B cell (primary cell): ENCODE measurements around the gene OR2J3. TPM values are rescaled to one million over a fixed set of nuclear protein-coding genes. Genes with fewer than 3 reads are reported as not detected.

ENCODE experiments used
- ATAC-seq: fragments of 200-7000 bp; cut with Tn5 transposase; one replicate; pipeline ENCODE4 v1.10.0; 2021; ENCODE audit warnings: low read depth, mild to moderate bottlenecking, moderate number of reproducible peaks, moderate library complexity
- CTCF ChIA-PET: fragments of 350-600 bp; sonication (Branson Sonifier 250); formaldehyde crosslinking; loops from one replicate; lab custom pipeline; 2021; ENCODE audit warnings: antibody characterized with exemption, inconsistent platforms; lab: Charles Lee
- POLR2A ChIA-PET: fragments of 350-600 bp; sonication (Branson Sonifier 250); formaldehyde crosslinking; loops from one replicate; lab custom pipeline; 2021; ENCODE audit warnings: antibody characterized with exemption; lab: Charles Lee
- DNase-seq: peaks from one replicate; pipeline ENCODE4 v3.0.0; 2013
- H2AFZ ChIP-seq: 2 replicates; pipeline ENCODE4 v1.6.1; 2012; ENCODE audit warnings: mild to moderate bottlenecking, low read depth, low read length; ENCODE audit not compliant: insufficient read depth, poor library complexity, severe bottlenecking
- H3K27ac ChIP-seq, 2 donors: 1 replicate in 1 of 2; 2 replicates in 1 of 2; pipeline ENCODE4 v1.5.1; 2012 to 2013; ENCODE audit warnings: low read length in 2 of 2, mild to moderate bottlenecking in 2 of 2, moderate library complexity in 1 of 2
- H3K27me3 ChIP-seq, 4 experiments: fragments of 200-600 bp in 1 of 4; sonication (generic) in 1 of 4; replicated peaks in 1 of 4; 1 replicate in 2 of 4; 2 replicates in 2 of 4; pipeline versions ENCODE4 v1.6.1 to v1.7.0; 2013 to 2016; ENCODE audit warnings: low read length in 3 of 4, mild to moderate bottlenecking in 2 of 4, mixed read lengths in 1 of 4, moderate library complexity in 1 of 4; ENCODE audit not compliant: insufficient read depth in 4 of 4, control insufficient read depth in 3 of 4; ENCODE audit errors: control extremely low read depth in 1 of 4
- H3K36me3 ChIP-seq, 2 experiments: replicated peaks in 1 of 2; 1 replicate in 1 of 2; 2 replicates in 1 of 2; pipeline versions ENCODE4 v1.6.1 to v1.7.1; 2013; ENCODE audit warnings: low read length in 1 of 2; ENCODE audit not compliant: insufficient read depth in 2 of 2, control insufficient read depth in 1 of 2; ENCODE audit errors: control extremely low read depth in 1 of 2, extremely low read depth in 1 of 2
- H3K4me1 ChIP-seq, 2 donors: fragments of 200-600 bp in 1 of 2; sonication (generic) in 1 of 2; 1 replicate in 1 of 2; 2 replicates in 1 of 2; pipeline versions ENCODE4 v1.5.1 to v1.6.1; 2013 to 2017; ENCODE audit warnings: low read length in 2 of 2; ENCODE audit not compliant: control insufficient read depth in 2 of 2, insufficient read depth in 2 of 2
- H3K4me2 ChIP-seq: replicated peaks from 2 replicates; pipeline ENCODE3; 2012; ENCODE audit warnings: mild to moderate bottlenecking, low read depth, low read length; ENCODE audit not compliant: poor library complexity, severe bottlenecking
- H3K4me3 ChIP-seq, 5 experiments: fragments of 200-600 bp in 1 of 5; sonication (generic) in 1 of 5; 1 replicate in 3 of 5; 2 replicates in 2 of 5; pipeline versions ENCODE4 v1.5.1 to v1.7.0; 2011 to 2016; ENCODE audit warnings: low read length in 4 of 5, mild to moderate bottlenecking in 4 of 5, low read depth in 2 of 5, control low read depth in 1 of 5, moderate library complexity in 1 of 5; ENCODE audit not compliant: insufficient read depth in 1 of 5; ENCODE audit errors: control extremely low read depth in 1 of 5, extremely low read depth in 1 of 5
- H3K79me2 ChIP-seq: fragments of 200-600 bp; sonication (generic); one replicate; pipeline ENCODE4 v1.6.0; 2016; ENCODE audit warnings: low read length; ENCODE audit not compliant: control insufficient read depth, insufficient read depth
- H3K9ac ChIP-seq: fragments of 200-600 bp; sonication (generic); 2 replicates; pipeline ENCODE4 v1.6.1; 2017; ENCODE audit warnings: mild to moderate bottlenecking, low read length, moderate library complexity
- H3K9me3 ChIP-seq, 3 donors: one replicate each; pipeline versions ENCODE4 v1.6.1 to v1.7.1; 2013; ENCODE audit warnings: low read length in 2 of 3; ENCODE audit not compliant: control insufficient read depth in 2 of 3, insufficient read depth in 1 of 3; ENCODE audit errors: control extremely low read depth in 1 of 3
- H4K20me1 ChIP-seq: 2 replicates; pipeline ENCODE4 v1.6.0; 2012; ENCODE audit warnings: mild to moderate bottlenecking, low read length; ENCODE audit not compliant: insufficient read depth, control insufficient read depth, poor library complexity, severe bottlenecking
- H3K27ac Mint-ChIP-seq: one replicate; pipeline ENCODE4 v1.8.0; 2021; ENCODE audit warnings: mixed read lengths
- H3K27me3 Mint-ChIP-seq: one replicate; pipeline ENCODE4 v1.8.0; 2021; ENCODE audit warnings: mixed read lengths
- H3K4me1 Mint-ChIP-seq: one replicate; pipeline ENCODE4 v1.8.0; 2021; ENCODE audit warnings: mixed read lengths
- H3K4me3 Mint-ChIP-seq: one replicate; pipeline ENCODE4 v1.8.0; 2021; ENCODE audit warnings: mixed read lengths
- H3K9me3 Mint-ChIP-seq: one replicate; pipeline ENCODE4 v1.8.0; 2022; ENCODE audit warnings: mixed read lengths; ENCODE audit not compliant: insufficient read depth
- CTCF ChIP-seq: fragments of 200-600 bp; IDR thresholded peaks from one replicate; pipeline ENCODE4 v1.8.0; 2022; ENCODE audit warnings: antibody characterized with exemption, mild to moderate bottlenecking
- EZH2 ChIP-seq: IDR thresholded peaks from 2 replicates; pipeline ENCODE4 v1.6.1; 2012; ENCODE audit warnings: borderline replicate concordance, low read depth, mild to moderate bottlenecking, moderate library complexity, low read length; ENCODE audit not compliant: insufficient read depth, poor library complexity, severe bottlenecking
- WGBS: methylation state at CpG from one replicate; pipeline ENCODE4 v1.1.5; 2013; ENCODE audit warnings: missing lambda C conversion rate; ENCODE audit not compliant: insufficient coverage; 5-methylcytosine and 5-hydroxymethylcytosine counted together
- intact Hi-C: fragments of 100-400 bp; cut with micrococcal nuclease; formaldehyde crosslinking; loops from one replicate; pipeline ENCODE4 v1.10.0; 2022
- polyA plus RNA-seq: library from polyadenylated mRNA; depleted of rRNA; stranded (reverse); fragments of >200 nt; gene quantifications from 2 replicates; pipeline ENCODE4 v1.2.3, GENCODE V29; 2012
- total RNA-seq, 2 donors: library from RNA; stranded (reverse); fragments of 120-200 nt in 1 of 2; gene quantifications; 1 replicate in 1 of 2; 2 replicates in 1 of 2; pipeline versions ENCODE4 v1.2.3 to v1.2.4, GENCODE V29; 2013 to 2022

Gene OR2J3
- total and polyA plus RNA-seq, 2 donors (not counting 1 experiment from before 2014, with no cell fraction given), result not detected

- no peaks in the 10 kb centered on the region for H3K9me3 Mint-ChIP-seq
- ATAC-seq (no peak), DNase-seq (no peak)
- Histone ChIP-seq H3K36me3 (no peaks in the 10 kb centered on the region), H3K27me3 (peaks cover 0 to 4% (median 2%) of the 10 kb centered on the region in 4 experiments), H4K20me1 (no peaks in the 10 kb centered on the region), H3K4me1 (no peaks in the 10 kb centered on the region), H3K4me3 (no peak overlapping the region), H3K79me2 (no peaks in the 10 kb centered on the region), H3K9me3 (no peaks in the 10 kb centered on the region), H3K9ac (no peak overlapping the region), H3K27ac (no peak overlapping the region), H3K4me2 (no peak overlapping the region), H2AFZ (no peak overlapping the region)
- no CpG with 5 or more reads among the region's 1 CpG for WGBS
- ChIA-PET POLR2A (no interaction called here), CTCF (no interaction called here)
- intact Hi-C loops, result no loop called here
- H3K4me1 Mint-ChIP-seq, result no peaks in the 10 kb centered on the region
- no peak overlapping the region for H3K27ac Mint-ChIP-seq
- H3K4me3 Mint-ChIP-seq, result no peak overlapping the region
- TF ChIP-seq CTCF, result no peak
- TF ChIP-seq EZH2, result no peak
- H3K27me3 Mint-ChIP-seq, result peaks cover 22% of the 10 kb centered on the region
Measured at GRCh38 chr6:29079203-29079602, 28.7 kb upstream of the OR2J3 start.

GRCh38 chr6:29081312-29081711 is 26.5 kb upstream of the OR2J3 start:
- TF ChIP-seq CTCF (no peak), EZH2 (no peak)
- no peak overlapping the region for H3K9ac ChIP-seq
- no peak overlapping the region for H3K4me2 ChIP-seq
- H3K4me3 ChIP-seq, result no peak overlapping the region
- H3K27me3 Mint-ChIP-seq, result peaks cover 19% of the 10 kb centered on the region
- H3K27ac Mint-ChIP-seq, result no peak overlapping the region
- H3K9me3 ChIP-seq, result no peaks in the 10 kb centered on the region
- CTCF ChIA-PET, result no interaction called here
- POLR2A ChIA-PET, result no interaction called here
- DNase-seq (no peak), ATAC-seq (no peak)
- H3K4me1 Mint-ChIP-seq, result no peaks in the 10 kb centered on the region
- no peaks in the 10 kb centered on the region for H3K4me1 ChIP-seq
- no peak overlapping the region for H2AFZ ChIP-seq
- H3K27ac ChIP-seq, result no peak overlapping the region
- H3K36me3 ChIP-seq, result no peaks in the 10 kb centered on the region
- no peak overlapping the region for H3K4me3 Mint-ChIP-seq
- peaks cover 0 to 8% (median 2%) of the 10 kb centered on the region in 4 experiments for H3K27me3 ChIP-seq
- H3K79me2 ChIP-seq, result no peaks in the 10 kb centered on the region
- intact Hi-C loops, result no loop called here
- H4K20me1 ChIP-seq, result no peaks in the 10 kb centered on the region
- H3K9me3 Mint-ChIP-seq, result no peaks in the 10 kb centered on the region
